HG03135 (cell line): ENCODE data around the gene UTP4.

Experiments
- ATAC-seq: cut with Tn5 transposase; IDR thresholded peaks from one replicate; pipeline ENCODE4 v1.9.1; 2021; ENCODE audit warnings: mild to moderate bottlenecking, moderate library complexity; ENCODE audit not compliant: unreplicated experiment

Gene UTP4

GRCh38 chr16:69169607-69170352 lies 37.3 kb downstream of the UTP4 start:
- ATAC-seq = no peak

DNA sequence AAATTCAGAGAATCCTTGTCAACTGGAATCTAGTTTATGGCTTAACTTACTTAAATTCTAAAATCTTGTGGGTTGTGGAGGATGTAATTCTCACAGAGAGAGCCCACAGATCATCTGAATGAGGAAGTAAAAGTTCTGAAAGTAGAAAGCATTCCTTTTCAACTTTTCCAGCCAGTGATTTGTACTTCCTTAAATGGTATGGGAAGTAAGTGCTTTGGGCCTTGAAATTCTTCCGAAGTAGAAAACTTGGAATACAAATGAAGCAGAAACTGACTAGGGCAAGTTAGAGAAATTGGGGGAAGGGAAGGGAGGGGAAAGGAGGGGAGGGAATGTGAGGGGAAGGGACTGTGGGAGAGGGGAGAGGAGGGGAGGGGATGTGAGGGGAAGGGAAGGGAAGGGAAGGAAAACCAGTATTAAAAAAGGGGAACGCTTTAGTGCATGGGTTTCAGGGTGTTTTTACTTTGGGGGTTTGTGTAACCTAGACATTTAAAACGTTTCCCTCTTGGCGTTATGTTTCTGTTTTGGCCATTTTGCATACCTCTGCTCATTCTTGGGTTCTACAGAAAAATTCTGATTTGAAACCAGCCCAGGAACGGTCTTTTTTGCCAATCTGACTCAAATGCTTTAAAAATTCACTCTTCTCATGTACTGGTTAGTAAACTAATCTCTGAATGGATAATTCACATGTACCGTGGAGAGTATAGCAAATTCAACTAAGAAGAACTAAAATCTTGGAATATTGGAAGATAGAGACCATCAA lies 39.1 kb downstream of the UTP4 start:
- ATAC-seq = no peak

DNA sequence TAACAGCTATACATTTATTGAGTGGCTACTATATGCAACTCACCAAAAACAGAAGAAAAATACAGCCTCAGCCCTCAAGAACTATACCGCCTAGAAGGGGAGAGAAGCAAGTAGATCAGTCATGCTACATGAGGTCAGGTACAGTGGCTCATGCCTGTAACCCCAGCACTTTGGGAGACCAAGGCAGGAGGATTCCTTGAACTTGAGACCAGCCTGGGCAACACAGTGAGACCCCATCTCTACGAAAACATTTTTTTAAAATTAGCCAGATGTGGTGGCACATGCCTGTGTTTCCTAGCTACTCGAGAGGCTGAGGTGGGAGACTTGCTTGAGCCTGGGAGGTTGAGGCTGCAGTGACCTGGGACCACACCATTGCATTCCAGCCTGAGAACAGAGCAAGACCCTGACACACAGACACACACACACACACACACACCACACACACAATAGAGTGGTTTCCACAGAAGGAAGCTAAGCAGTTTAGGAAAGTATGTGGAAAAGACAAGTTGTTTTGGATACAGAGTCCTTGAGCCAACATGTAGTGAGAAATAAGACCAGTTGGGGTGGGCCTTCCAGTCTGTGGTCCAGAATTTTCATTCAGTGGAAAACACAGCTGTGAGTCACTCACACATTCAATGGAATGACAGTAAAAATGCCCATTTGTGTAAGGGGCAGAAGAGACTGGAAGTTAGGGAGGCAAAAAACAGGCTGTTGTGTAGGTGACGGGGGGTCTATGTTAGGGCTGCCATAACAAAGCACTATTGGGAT lies 43.8 kb downstream of the UTP4 start:
- no peak for ATAC-seq

DNA sequence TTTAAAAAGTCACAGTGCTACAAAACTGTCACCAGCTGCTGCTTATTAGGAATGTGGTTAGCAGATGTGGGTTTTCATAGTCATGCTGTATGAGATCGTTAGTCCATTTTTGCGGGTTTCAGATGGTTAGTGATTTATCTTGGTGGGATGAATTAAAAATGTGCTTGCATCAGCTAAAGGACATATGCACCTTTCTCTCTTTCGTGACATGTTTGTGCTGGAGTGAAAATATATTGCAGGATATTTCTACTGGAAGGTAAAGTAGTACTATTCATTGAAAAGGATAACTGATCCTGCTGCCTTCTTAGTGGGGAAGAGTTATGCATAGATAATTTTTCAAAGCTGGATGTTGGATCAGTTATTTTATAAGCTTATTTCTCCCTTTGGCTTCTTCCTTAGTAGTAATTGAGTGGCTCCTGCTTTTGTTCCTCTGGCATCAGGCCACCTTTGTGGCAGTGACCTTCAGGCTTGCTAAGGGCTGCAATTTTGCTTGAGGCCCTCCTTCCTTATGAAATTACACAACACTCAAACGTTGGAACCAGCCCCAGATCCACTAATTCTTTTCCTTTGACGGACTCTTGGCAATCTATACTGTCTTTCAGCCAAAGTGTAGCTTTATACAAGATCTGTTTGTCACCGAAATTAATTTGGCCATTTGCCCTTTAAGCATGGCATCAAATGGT lies 47.0 kb downstream of the UTP4 start:
- no peak for ATAC-seq

DNA sequence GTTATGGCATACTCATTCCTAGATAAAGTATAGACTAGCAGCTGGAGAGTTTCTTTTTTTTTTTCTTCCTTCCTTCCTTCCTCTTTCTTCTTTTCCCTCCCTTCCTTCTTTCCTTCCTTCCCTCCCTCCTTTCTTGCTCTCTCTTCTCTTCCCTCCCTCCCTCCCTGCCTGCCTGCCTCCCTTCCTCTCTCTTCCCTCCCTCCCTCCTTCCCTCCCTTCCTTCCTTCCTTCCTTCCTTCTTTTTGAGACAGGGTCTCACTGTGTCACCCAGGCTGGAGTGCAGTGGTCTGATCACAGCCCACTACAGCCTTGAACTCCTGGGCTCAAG lies 47.5 kb downstream of the UTP4 start:
- no peak for ATAC-seq

GRCh38 chr16:69182730-69183416 lies 50.4 kb downstream of the UTP4 start:
- ATAC-seq = no peak

- ATAC-seq = peak; percentile 82
Observed at GRCh38 chr16:69186642-69187445, 54.4 kb downstream of the UTP4 start, which contains the start of gene SNTB2. Gene SNTB2, plus strand, starts transcription at chr16:69187164. Its CDS starts 3 bp downstream, at chr16:69187167.

- peak; percentile 10 for ATAC-seq
Observed at GRCh38 chr16:69187446-69188235, 55.2 kb downstream of the UTP4 start.

GRCh38 chr16:69188236-69188549 lies 55.7 kb downstream of the UTP4 start:
- no peak for ATAC-seq

GRCh38 chr16:69188716-69189115 lies 56.3 kb downstream of the UTP4 start:
- ATAC-seq = no peak

DNA sequence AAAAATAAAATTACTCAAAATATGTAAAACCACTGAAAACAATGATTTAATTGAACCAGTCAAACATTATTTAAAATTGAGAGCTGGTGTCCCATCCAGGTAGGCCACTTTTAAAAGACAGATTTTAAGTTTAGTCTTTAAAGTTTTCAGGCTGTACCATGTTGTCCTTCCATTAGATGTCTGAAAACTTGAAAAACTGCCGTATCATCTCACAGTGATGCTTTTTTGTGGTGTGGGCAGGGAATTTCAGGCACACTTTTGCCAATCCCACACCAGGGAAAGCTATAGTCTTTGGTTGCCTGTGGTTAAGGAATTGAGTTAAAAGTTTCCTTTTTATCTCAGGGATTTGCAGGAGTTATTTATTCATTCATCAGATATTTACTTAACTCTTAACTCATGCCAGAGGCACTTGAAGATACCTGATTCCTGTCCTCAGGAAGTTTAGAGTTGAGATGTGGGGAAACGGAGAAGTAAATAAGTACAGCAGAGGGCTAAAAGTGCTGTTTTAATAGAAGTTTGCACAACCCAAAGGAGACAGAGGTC lies 57.7 kb downstream of the UTP4 start:
- no peak for ATAC-seq

- ATAC-seq = no peak
Observed at GRCh38 chr16:69190598-69190997, 58.1 kb downstream of the UTP4 start.

DNA sequence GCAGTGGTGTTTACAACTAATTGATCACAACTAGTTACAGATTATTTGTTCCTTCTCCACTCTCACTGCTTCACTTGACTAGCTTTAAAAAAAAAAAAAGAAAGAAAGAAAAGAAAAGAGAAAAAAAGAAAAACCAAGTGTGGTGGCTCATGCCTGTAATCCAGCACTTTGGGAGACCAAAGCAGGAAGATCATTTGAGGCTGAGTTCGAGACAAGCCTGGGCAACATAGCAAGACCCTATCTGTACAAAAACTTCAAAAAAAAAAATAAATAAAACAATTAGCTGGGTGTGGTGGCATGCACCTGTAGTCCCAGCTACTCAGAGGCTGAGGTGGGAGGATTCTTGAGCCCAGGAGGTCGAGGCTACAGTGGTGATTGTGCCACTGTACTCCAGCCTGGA lies 58.7 kb downstream of the UTP4 start:
- ATAC-seq = no peak

- ATAC-seq = no peak
Observed at GRCh38 chr16:69193855-69194254, 61.4 kb downstream of the UTP4 start.

GRCh38 chr16:69194488-69194887 lies 62.0 kb downstream of the UTP4 start:
- ATAC-seq = no peak

DNA sequence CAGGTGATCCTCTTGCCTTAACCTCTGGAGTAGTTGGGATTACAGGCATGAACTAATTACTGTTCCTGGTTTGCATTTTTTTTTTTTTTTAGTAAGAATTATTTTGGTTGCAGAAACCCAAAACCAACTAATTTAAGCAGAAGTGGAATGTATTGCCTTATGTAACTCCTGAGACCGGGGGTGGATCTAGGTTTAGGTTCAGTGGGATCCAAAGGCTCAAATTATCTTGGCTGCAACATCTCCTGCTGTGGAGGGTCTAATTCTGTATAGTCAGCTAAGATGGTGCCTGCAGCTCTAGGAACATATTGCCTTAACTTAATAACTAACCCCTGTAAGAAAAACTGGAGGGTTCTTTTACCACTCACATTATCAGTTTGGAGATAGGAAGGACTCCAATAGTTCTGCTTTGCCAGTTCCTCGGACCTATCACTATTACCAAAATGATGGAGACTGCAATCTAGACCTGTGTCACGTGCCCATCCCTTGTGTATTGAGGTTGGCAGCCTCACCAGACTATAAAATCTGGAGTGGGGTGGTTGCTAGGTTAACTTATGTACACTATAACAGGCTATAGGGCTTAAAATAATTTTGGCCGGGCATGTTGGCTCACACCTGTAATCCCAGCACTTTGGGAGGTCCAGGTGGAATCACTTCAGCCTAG lies 63.0 kb downstream of the UTP4 start:
- no peak for ATAC-seq

DNA sequence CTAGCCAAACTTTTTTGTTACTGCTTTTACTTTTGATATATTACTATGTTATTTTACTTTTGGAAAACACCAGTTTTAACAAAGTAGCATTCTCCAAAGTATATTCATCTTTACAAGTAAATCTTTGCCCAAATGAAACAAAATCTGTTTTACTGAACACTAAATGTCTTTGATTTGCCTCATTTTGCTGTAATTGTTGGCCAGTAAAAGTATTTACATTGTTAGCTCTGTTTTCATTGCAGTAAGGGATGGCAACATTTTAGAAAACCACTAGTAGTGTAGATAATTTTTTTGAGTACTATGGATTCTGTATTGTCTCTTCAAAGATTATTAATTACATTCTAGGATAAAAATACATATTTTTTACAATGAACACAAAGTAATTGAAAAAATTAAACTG lies 65.1 kb downstream of the UTP4 start:
- ATAC-seq = no peak

DNA sequence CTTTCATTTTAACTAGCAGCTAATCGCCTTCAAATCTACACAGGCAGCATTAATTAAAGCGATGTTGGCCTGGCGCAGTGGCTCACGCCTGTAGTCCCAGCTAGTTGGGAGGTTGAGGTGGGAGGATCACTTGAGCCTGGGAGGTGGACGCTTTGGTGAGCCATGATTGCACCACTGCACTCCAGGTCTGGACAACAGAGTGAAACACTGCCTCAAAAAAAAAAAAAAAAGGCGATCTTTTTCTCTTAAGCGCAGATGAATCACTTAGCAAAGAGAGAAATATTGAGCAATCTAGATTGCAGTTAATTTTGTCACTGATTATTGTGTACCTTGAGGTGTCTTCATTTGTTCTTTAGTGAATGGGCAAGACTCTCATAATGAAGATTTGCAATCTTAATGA lies 66.9 kb downstream of the UTP4 start:
- ATAC-seq = no peak
